HG03159 (cell line): ENCODE data around the gene DCUN1D2.

ENCODE experiments used
- ATAC-seq: cut with Tn5 transposase; IDR thresholded peaks from one replicate; pipeline ENCODE4 v1.9.1; 2021; ENCODE audit warnings: mild to moderate bottlenecking, moderate library complexity; ENCODE audit not compliant: unreplicated experiment

The DCUN1D2 gene

GRCh38 chr13:113520571-113520970 lies 30.1 kb upstream of the DCUN1D2 start:
- ATAC-seq, result no peak

GRCh38 chr13:113519556-113519955 lies 29.0 kb upstream of the DCUN1D2 start:
- ATAC-seq, result no peak

GRCh38 chr13:113518076-113518803 lies 27.7 kb upstream of the DCUN1D2 start:
- ATAC-seq, result no peak

- no peak for ATAC-seq
These were observed 24.3 kb upstream of the DCUN1D2 start for GRCh38 chr13:113514847-113515246.

- ATAC-seq, result no peak
These were observed 23.2 kb upstream of the DCUN1D2 start for GRCh38 chr13:113513761-113514160.

- ATAC-seq, result no peak
These were observed 20.9 kb upstream of the DCUN1D2 start for GRCh38 chr13:113511361-113511760.

GRCh38 chr13:113510871-113511270 lies 20.4 kb upstream of the DCUN1D2 start:
- ATAC-seq, result no peak

GRCh38 chr13:113509989-113510388 lies 19.5 kb upstream of the DCUN1D2 start:
- no peak for ATAC-seq

GRCh38 chr13:113508521-113509254 lies 18.2 kb upstream of the DCUN1D2 start:
- ATAC-seq, result no peak

GRCh38 chr13:113507505-113508345 lies 17.2 kb upstream of the DCUN1D2 start:
- ATAC-seq, result no peak

GRCh38 chr13:113506871-113507388 lies 16.4 kb upstream of the DCUN1D2 start:
- no peak for ATAC-seq

GRCh38 chr13:113506025-113506685 lies 15.6 kb upstream of the DCUN1D2 start:
- ATAC-seq, result no peak

GRCh38 chr13:113502686-113503085 lies 12.2 kb upstream of the DCUN1D2 start:
- ATAC-seq, result no peak

GRCh38 chr13:113500530-113501265 lies 10.2 kb upstream of the DCUN1D2 start:
- no peak for ATAC-seq

GRCh38 chr13:113499936-113500335 lies 9.4 kb upstream of the DCUN1D2 start:
- no peak for ATAC-seq

GRCh38 chr13:113498905-113499304 lies 8.4 kb upstream of the DCUN1D2 start:
- ATAC-seq, result no peak

- no peak for ATAC-seq
These were observed 6.7 kb upstream of the DCUN1D2 start for GRCh38 chr13:113497217-113497616.

GRCh38 chr13:113495494-113496210 lies 5.1 kb upstream of the DCUN1D2 start:
- no peak for ATAC-seq

GRCh38 chr13:113493315-113493951 lies 2.9 kb upstream of the DCUN1D2 start:
- peak; percentile 21 for ATAC-seq
